ENCODE measurements around the gene HARS1. TPM values are rescaled to one million over a fixed set of nuclear protein-coding genes. Genes with fewer than 3 reads are reported as not detected.

Gene HARS1
- total and polyA plus RNA-seq, 2 of the 13 experiments (the other 11 are each of a cell fraction or from before 2014, with no cell fraction given) = 36.9 to 66.2 TPM

DNA sequence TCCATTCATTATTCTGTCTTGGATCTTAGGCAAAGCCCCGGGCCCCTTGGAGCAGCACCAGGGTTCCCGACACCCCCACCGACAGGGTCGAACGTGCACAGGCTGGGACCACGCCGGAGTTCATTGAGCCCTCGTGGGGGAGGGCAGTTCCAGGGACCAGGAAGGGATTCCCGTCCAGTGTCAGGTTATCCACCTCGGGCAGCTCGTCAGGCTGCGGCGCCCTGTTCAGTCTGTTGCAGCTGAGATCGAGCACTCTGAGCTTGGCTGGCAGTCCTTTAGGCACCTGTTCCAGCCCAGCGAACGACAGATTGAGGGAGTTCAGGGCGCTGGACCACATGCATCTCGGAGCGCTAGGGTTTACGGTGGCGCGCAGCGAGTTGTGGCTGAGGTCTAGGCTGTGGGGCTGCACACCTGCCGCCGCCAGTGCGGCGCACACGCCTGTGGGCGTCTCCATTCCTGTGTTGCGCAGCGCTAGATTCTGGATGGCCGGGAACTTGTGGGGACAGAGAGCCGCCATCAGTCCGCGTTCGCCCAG, 59.3 kb downstream of the HARS1 start (continued):
- TF ChIP-seq UBTF (CRISPR knock-in tag; IDR thresholded peaks at IDR 0.05) (no peak), ZNF558 (CRISPR knock-in tag; IDR thresholded peaks at IDR 0.05; ENCODE audit: borderline replicate concordance) (no peak), TMF1 (CRISPR knock-in tag; IDR thresholded peaks at IDR 0.05; ENCODE audit: low read depth) (no peak), ZNF431 (CRISPR knock-in tag; IDR thresholded peaks at IDR 0.05; ENCODE audit: borderline replicate concordance, low read depth) (no peak), PHF5A (CRISPR knock-in tag; IDR thresholded peaks at IDR 0.05; ENCODE audit: low read depth, unreplicated experiment) (no peak), ZNF251 (CRISPR knock-in tag; IDR thresholded peaks at IDR 0.05) (no peak)
- TF ChIP-seq, protein P1, sequence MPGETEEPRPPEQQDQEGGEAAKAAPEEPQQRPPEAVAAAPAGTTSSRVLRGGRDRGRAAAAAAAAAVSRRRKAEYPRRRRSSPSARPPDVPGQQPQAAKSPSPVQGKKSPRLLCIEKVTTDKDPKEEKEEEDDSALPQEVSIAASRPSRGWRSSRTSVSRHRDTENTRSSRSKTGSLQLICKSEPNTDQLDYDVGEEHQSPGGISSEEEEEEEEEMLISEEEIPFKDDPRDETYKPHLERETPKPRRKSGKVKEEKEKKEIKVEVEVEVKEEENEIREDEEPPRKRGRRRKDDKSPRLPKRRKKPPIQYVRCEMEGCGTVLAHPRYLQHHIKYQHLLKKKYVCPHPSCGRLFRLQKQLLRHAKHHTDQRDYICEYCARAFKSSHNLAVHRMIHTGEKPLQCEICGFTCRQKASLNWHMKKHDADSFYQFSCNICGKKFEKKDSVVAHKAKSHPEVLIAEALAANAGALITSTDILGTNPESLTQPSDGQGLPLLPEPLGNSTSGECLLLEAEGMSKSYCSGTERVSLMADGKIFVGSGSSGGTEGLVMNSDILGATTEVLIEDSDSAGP (CRISPR knock-in tag; IDR thresholded peaks at IDR 0.05; ENCODE audit: borderline replicate concordance) = no peak

DNA sequence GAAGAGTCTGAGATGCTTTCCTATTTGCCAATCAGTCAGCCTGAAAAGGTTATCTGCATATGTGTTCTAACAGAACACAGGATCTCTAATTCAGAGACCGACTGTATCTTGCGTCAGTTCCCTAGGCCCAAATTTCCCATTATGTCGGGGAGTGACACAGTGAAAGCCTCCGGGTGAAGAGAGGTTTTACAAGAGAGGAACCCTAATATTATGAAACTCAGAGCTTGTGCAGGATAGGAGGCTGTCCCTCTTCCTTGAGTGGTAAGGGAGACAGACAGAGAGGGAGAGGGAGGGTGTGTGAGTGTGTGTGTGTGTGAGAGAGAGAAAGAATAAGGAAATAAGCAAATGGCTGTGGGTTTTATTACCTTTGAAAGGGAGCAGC, 60.1 kb downstream of the HARS1 start:
- DNase-seq (ENCODE audit: low spot score) = no peak
- no peak for FAIRE-seq
- no peak overlapping the region for H3K4me3 ChIP-seq (replicated peaks in 1 of 3; ENCODE audit: insufficient read depth in 1 of 3, low read depth in 2 of 3, low read length in 3 of 3)
- no peak for ATAC-seq
- H3K36me3 ChIP-seq (replicated peaks in 1 of 2; ENCODE audit: control insufficient read depth in 1 of 2, insufficient read depth in 2 of 2, low read length in 2 of 2) = no peaks in the 10 kb centered on the region
- in situ Hi-C loops (cut with HindIII; ENCODE audit: extremely low pct_ligation_motif_present, low pct_unique_long_range_greater_than_20kb) (loop anchor here (5.0 kb wide), 1 partner anchor 69 kb away; the partner anchor contains the start of genes APBB3 and SLC35A4), intact Hi-C loops (cut with micrococcal nuclease; ENCODE audit: unreplicated experiment) (no loop called here)
- no peak overlapping the region for H2AFZ ChIP-seq (ENCODE audit: low read length)
- CTCF ChIA-PET (ENCODE audit: low intra/inter-chr PET ratio, low total read pairs) = no interaction called here
- no peak overlapping the region for H3K9ac ChIP-seq (ENCODE audit: insufficient read depth, low read depth, low read length)
- H3K4me2 ChIP-seq (ENCODE audit: low read depth, low read length) = no peak overlapping the region
- H3K4me1 ChIP-seq (ENCODE audit: insufficient read depth, low read length) = peaks cover 38% of the 10 kb centered on the region
- H3K9me3 ChIP-seq (ENCODE audit: low read length) = peaks cover 25% of the 10 kb centered on the region
- H3K27ac ChIP-seq (ENCODE audit: extremely low read length, insufficient read depth, low read length) = no peak overlapping the region
- WGBS (ENCODE audit: low lambda C conversion rate) = 54% methylated on average over 4 of the region's 4 CpGs
- no TSS peak for BruUV-seq (replicated peaks)
- no peaks in the 10 kb centered on the region for H4K20me1 ChIP-seq (ENCODE audit: insufficient read depth, low read length)
- no peaks in the 10 kb centered on the region for H3K27me3 ChIP-seq (ENCODE audit: control insufficient read depth in 1 of 2, insufficient read depth in 2 of 2, low read length in 2 of 2)
- POLR2A ChIA-PET = interaction anchor here (1.1 kb wide), 1 partner anchor 16 kb away, joined by 5 read pairs; the partner anchor contains the start of genes IK and NDUFA2
- H3K79me2 ChIP-seq (ENCODE audit: insufficient read depth, low read length) = no peaks in the 10 kb centered on the region
- TF ChIP-seq ADNP (CRISPR knock-in tag; IDR thresholded peaks at IDR 0.05) (no peak), ZNF878 (CRISPR knock-in tag; IDR thresholded peaks at IDR 0.05) (no peak), ZFP41 (CRISPR knock-in tag; IDR thresholded peaks at IDR 0.05; ENCODE audit: borderline replicate concordance) (no peak), TEF (CRISPR knock-in tag; IDR thresholded peaks at IDR 0.05) (no peak), RAD21 (CRISPR knock-in tag; IDR thresholded peaks at IDR 0.05) (no peak), ZNF224 (CRISPR knock-in tag; IDR thresholded peaks at IDR 0.05) (no peak), KDM5A (IDR thresholded peaks at IDR 0.05; ENCODE audit: borderline replicate concordance, low read length) (no peak)
